ENCODE measurements around the gene ZNF578. TPM values are rescaled to one million over a fixed set of nuclear protein-coding genes. Genes with fewer than 3 reads are reported as not detected.
"Not testable (repeated sequence)": the region's sequence is repeated elsewhere in the genome, so short reads cannot be mapped to it uniquely, and the experiment has no call there.

ZNF578 gene
- total and polyA plus RNA-seq, 9 of the 15 experiments (the other 6 are each of a cell fraction or from before 2014, with no cell fraction given) = 0.05 to 0.29 (median 0.15) TPM

DNA sequence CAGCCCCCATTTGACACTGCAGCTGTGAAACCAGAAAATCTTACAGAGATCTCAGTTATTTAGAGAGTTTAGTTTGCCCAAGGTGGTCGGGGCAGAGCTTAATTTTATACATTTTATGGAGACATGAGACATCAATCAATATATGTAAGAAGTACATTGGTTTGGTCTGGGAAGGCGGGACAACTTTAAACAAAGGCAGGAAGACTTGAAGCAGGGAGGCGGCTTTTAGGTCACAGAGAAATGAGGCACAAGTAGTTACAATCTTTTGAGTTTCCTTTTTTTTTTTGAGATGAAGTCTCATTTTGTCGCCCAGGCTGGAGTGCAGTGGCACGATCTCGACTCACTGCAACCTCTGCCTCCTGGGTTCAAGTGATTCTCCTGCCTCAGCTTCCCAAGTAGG is 89.2 kb downstream of the ZNF578 start:
- H3K27me3 ChIP-seq (ENCODE audit: control insufficient read depth in 2 of 2, insufficient read depth in 2 of 2, low read length in 2 of 2); H4K20me1 ChIP-seq (replicated peaks; ENCODE audit: control insufficient read depth, insufficient read depth, low read length); BruUV-seq (replicated peaks); H3K9me3 ChIP-seq (replicated peaks; ENCODE audit: control insufficient read depth, insufficient read depth, low read depth, low read length); H3K4me3 ChIP-seq; H3K9me1 ChIP-seq (ENCODE audit: control insufficient read depth, insufficient read depth, low read length); ATAC-seq; POLR2A ChIA-PET; DNase-seq (ENCODE audit: extremely low read depth in 1 of 4, low spot score in 3 of 4); in situ Hi-C loops (cut with MboI); H3K4me2 ChIP-seq (ENCODE audit: insufficient read depth, low read length); H3K9ac ChIP-seq (ENCODE audit: insufficient read depth in 1 of 2, low read depth in 2 of 2, low read length in 2 of 2); FAIRE-seq; H2AFZ ChIP-seq (ENCODE audit: low read depth, low read length); H3K27ac ChIP-seq (ENCODE audit: extremely low read depth, low read depth, low read length); H3K4me1 ChIP-seq (replicated peaks in 1 of 2; ENCODE audit: control insufficient read depth in 2 of 2, insufficient read depth in 2 of 2, low read length in 2 of 2); intact Hi-C loops (cut with micrococcal nuclease); H3K79me2 ChIP-seq (ENCODE audit: control insufficient read depth, insufficient read depth, low read length): not testable (repeated sequence)
- CTCF ChIA-PET (ENCODE audit: low intra/inter-chr PET ratio) = interaction anchor here (0.6 kb wide), 1 partner anchor 990 kb away, joined by 3 read pairs; no protein-coding TSS in a partner anchor
- WGBS (ENCODE audit: insufficient coverage, low coverage, missing lambda C conversion rate) = 93% methylated on average over 3 of the region's 6 CpGs
- peaks cover 35% of the 10 kb centered on the region; the same call in 1 of the 3 replicates for H3K36me3 ChIP-seq (ENCODE audit: control insufficient read depth, insufficient read depth, low read length)

- POLR2A ChIA-PET = no interaction called here
- H3K4me1 ChIP-seq (replicated peaks in 1 of 2; ENCODE audit: control insufficient read depth in 2 of 2, insufficient read depth in 2 of 2, low read length in 2 of 2) = no peaks in the 10 kb centered on the region; a peak in 1 of 5 replicates
- FAIRE-seq (no peak), ATAC-seq (no peak), DNase-seq (ENCODE audit: extremely low read depth in 1 of 4, low spot score in 3 of 4) (no peak)
- no peak overlapping the region for H3K4me2 ChIP-seq (ENCODE audit: insufficient read depth, low read length)
- no TSS peak for BruUV-seq (replicated peaks)
- WGBS (ENCODE audit: insufficient coverage, low coverage, missing lambda C conversion rate) = 83% methylated on average over 8 of the region's 8 CpGs
- H3K9me3 ChIP-seq (replicated peaks; ENCODE audit: control insufficient read depth, insufficient read depth, low read depth, low read length) = no peaks in the 10 kb centered on the region
- H4K20me1 ChIP-seq (replicated peaks; ENCODE audit: control insufficient read depth, insufficient read depth, low read length) = no peaks in the 10 kb centered on the region
- H3K9me1 ChIP-seq (ENCODE audit: control insufficient read depth, insufficient read depth, low read length) = no peaks in the 10 kb centered on the region
- 0 out of 3 replicates have a peak, but pooled peaks cover 6% of the 10 kb centered on the region for H3K79me2 ChIP-seq (ENCODE audit: control insufficient read depth, insufficient read depth, low read length)
- no peak overlapping the region for H3K4me3 ChIP-seq
- H2AFZ ChIP-seq (ENCODE audit: low read depth, low read length) = no peak overlapping the region
- H3K36me3 ChIP-seq (ENCODE audit: control insufficient read depth, insufficient read depth, low read length) = peaks cover 40% of the 10 kb centered on the region; the same call in 1 of the 3 replicates
- H3K9ac ChIP-seq (ENCODE audit: insufficient read depth in 1 of 2, low read depth in 2 of 2, low read length in 2 of 2) = no peak overlapping the region
- no peaks in the 10 kb centered on the region for H3K27me3 ChIP-seq (ENCODE audit: control insufficient read depth in 2 of 2, insufficient read depth in 2 of 2, low read length in 2 of 2)
- intact Hi-C loops (cut with micrococcal nuclease) (no loop called here), in situ Hi-C loops (cut with MboI) (no loop called here)
- no peak overlapping the region for H3K27ac ChIP-seq (ENCODE audit: extremely low read depth, low read depth, low read length)
- CTCF ChIA-PET (ENCODE audit: low intra/inter-chr PET ratio) = no interaction called here
- TF ChIP-seq BCLAF1 (IDR thresholded peaks at IDR 0.05; ENCODE audit: borderline replicate concordance in 1 of 2, control insufficient read depth in 1 of 2, low read depth in 2 of 2, low read length in 1 of 2) (no peak), EWSR1 (IDR thresholded peaks at IDR 0.05; ENCODE audit: borderline replicate concordance, low read depth, partially characterized antibody) (no peak), SMARCB1 (IDR thresholded peaks at IDR 0.05; ENCODE audit: insufficient read length, low read depth) (no peak)
- TF ChIP-seq, protein P1, sequence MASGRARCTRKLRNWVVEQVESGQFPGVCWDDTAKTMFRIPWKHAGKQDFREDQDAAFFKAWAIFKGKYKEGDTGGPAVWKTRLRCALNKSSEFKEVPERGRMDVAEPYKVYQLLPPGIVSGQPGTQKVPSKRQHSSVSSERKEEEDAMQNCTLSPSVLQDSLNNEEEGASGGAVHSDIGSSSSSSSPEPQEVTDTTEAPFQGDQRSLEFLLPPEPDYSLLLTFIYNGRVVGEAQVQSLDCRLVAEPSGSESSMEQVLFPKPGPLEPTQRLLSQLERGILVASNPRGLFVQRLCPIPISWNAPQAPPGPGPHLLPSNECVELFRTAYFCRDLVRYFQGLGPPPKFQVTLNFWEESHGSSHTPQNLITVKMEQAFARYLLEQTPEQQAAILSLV (tag; IDR thresholded peaks at IDR 0.05) = no peak
These were observed 89.8 kb downstream of the ZNF578 start for GRCh38 chr19:52542984-52543664.
